Suppressor macrophage (primary cell): Measurements from ENCODE around the gene C19orf73.

Experiments used
- DNase-seq, 4 experiments: peaks; one replicate each; pipeline ENCODE4 v3.0.0-alpha.2; 2020 to 2022

The C19orf73 gene

GRCh38 chr19:49101160-49101559 lies 17.8 kb downstream of the C19orf73 start:
- DNase-seq, result no peak

- no peak for DNase-seq
These were observed 20.1 kb downstream of the C19orf73 start for GRCh38 chr19:49098795-49099194.

GRCh38 chr19:49097453-49098288 lies 21.3 kb downstream of the C19orf73 start:
- DNase-seq, result peak; percentile 74 to 82 (median 78)

GRCh38 chr19:49094505-49095482 lies 24.1 kb downstream of the C19orf73 start:
- no peak for DNase-seq

DNA sequence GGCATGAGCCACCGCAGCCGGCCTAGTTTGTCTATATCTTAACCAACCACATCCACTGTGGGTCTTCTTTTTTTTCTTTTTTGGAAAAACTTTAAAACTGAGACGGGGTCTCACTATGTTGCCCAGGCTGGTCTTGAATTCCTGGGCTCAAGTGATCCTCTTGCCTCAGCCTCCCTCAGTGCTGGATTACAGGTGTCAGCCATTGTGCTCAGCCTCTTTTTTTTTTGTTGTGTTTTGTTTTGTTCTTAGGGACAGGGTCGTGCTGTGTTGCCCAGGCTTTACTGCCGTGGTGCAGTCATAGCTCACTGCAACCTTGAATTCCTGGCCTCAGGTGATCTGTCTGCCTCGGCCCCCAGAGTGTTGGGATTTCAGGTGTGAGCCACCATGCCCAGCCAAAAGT lies 26.3 kb downstream of the C19orf73 start:
- no peak for DNase-seq

DNA sequence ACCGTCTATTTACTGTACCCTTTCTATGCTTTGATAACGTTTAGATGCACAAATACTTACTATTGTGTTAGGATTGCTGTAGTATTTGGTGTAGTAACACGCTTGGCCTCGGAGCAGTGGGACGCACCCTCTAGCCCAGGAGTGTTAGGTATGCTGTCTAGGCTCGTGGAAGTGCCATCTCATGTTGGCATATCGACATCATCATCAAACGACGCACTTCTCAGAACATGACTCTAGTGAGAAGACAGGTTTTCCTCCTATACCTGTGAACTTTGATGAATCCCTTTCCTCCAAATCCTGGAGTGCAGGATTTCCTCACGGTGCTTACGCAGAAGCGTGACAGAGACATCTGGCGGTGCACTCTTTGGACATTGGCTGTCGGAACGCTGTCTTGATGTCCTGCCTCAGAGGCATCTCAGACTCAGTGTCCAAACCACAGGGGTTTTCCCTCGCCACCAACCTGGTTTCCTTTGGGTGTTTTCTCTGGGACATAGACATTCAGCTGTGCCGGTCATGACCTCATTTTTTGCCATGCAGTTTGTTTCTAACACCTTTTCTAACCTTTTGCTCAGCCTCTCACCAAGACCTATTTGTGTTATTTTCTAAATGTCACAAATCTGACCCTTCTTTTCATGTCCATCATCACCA lies 27.4 kb downstream of the C19orf73 start:
- no peak for DNase-seq

DNA sequence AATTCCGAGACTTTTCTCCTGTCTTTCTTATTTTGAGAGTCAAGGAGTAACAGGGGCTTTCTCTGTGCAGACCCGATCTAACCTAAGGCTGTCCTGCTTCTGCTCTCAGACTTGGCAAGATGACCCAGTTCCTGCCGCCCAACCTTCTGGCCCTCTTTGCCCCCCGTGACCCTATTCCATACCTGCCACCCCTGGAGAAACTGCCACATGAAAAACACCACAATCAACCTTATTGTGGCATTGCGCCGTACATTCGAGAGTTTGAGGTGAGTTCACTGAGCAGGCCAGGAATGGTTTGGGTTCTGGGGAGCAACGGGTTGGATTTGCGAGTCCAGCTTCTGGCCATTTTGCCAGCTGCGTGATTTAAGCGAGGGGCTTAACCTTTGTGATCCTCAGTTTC lies 32.6 kb downstream of the C19orf73 start:
- DNase-seq, result no peak

DNA sequence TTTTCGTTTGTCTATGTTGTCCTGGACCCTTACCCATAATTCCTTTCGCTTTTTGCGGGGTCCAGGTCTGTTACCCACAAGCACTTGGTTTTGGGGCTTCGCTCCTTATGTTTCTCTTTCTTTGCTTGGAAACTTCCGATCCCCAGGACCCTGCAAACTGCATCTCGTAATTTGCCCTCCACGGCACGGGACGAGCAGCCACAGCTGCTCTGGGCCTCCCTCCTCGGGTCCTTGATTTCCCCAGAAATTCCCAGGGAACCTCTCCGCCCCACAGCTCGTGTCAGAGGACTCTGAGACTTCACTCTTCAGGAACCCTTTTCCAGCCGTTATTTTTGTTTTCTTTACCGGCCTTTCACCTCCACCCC lies 33.1 kb downstream of the C19orf73 start:
- DNase-seq, result no peak

DNA sequence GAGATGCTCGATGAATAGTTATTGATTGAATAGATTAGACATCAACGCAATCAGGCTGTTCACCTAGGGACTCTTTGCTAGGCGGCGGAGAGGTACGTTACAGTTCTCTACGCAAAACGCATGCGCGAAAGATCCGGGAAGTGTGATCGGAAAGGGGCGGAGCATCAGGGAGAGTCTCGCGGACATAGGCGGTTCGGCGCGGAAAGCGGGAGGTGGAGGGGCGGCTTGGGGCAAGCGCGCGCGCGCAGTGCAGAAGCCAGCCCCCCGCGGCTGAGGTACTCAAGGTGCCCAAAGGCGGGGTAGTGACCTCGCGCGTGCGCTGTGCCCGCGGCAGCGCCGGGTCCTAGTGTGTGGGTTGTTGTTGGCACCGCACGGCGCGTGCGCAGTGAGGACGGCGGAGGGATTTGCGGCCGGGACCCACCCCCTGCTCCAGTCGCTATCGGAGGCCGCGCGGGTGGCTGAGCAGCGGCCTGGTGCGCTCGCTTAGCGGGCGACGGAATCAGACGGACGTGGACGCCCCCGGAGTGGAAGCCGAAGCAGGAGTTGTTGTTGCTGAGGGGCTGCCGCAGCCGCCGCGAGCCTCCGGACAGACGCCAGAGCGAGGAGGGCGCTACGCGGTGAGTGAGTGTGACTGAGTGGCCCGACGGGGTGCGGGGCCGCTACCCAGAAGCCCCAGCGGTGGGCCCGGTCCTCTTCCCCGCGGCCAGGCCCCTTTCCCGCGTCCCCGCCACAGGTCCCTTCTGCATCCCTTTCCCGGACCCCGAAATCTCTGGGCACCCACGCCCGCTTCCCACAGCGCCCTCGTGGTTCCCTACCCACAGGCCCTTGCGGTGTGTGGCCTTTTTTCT lies 33.7 kb downstream of the C19orf73 start, which contains the start of gene SNRNP70:
Gene SNRNP70, plus strand, starts transcription at position 432 of the 848 bp plus-strand sequence. CDS start 964 bp downstream, outside the sequence.
- peak; percentile 99 to 100 (median 100) for DNase-seq

- DNase-seq, result no peak
These were observed 34.5 kb downstream of the C19orf73 start for GRCh38 chr19:49084206-49085019.

- DNase-seq, result no peak
These were observed 37.7 kb downstream of the C19orf73 start for GRCh38 chr19:49081273-49081672.

- DNase-seq, result no peak
These were observed 38.6 kb downstream of the C19orf73 start for GRCh38 chr19:49080392-49080791.

GRCh38 chr19:49074869-49075268 lies 44.1 kb downstream of the C19orf73 start:
- peak; percentile 39 to 63 (median 50) for DNase-seq

- DNase-seq, result peak; percentile 34 to 58 (median 47)
These were observed 45.2 kb downstream of the C19orf73 start for GRCh38 chr19:49073514-49074378.

DNA sequence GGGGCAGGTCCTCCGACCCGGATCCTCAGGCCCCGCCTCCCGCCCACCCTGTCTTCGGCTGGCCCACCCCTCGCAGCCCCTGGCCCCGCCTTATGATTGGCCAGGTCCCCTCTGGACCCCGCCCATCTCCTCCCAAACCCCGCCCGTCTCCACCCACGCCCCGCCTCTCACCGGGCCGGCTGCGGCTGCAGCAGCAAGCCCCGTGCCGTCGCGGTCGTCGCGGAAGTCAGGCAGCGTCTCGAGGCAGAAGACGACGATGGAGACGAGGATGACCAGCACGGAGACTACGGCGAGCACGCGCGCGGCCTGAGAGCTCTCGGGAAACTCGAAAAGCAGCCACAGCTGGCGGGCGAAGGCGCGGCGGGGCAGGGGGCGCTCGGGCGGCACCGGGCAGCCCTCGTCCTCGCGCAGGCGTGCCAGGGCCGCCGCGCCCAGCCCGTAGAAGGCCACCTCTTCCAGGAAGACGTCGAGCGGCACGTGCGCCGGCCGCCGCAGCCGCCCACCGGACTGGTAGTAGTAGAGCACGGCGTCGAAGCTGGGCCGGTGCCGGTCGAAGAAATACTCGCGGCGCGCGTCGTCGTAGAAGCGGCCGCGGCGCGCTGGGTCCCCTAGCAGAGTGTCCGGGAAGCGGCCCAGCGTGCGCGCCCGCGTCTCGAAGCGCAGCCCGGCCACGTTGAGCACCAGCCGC lies 46.9 kb downstream of the C19orf73 start:
- DNase-seq, result peak in 2 of 4 experiments; percentile 27 to 42

GRCh38 chr19:49070416-49070815 lies 48.5 kb downstream of the C19orf73 start:
- no peak for DNase-seq

DNA sequence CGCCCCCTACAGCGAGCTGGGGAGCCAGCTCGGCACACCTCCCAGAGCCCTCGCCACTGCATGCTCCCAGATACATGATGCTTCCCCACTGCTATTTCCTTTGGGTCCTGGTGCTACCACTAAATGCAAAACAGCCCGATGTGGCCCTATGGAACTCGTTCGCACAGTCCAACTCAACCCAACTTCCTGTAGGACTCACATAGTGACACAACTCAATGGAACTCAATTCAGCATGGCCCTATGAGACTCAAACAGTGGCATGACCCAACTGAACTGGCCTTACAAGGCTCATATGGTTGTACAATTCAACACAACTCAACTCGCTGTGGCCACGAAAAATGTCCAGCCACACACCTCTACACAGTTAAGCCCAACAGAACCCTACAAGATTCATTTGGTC lies 49.9 kb downstream of the C19orf73 start:
- DNase-seq, result no peak
